Esophagus muscularis mucosa (tissue), 4 donors: ENCODE data around the gene LIME1. TPM values are rescaled to one million over a fixed set of nuclear protein-coding genes. Genes with fewer than 3 reads are reported as not detected.
A peak's percentile ranks its signal among the peaks of the same experiment; 100 is the strongest.

Experiments
- DNase-seq: peaks from one replicate; pipeline ENCODE4 v3.0.0-alpha.2; 2017; ENCODE audit errors: extremely low spot score
- H3K27ac ChIP-seq, 4 donors: fragments of 200-600 bp; sonication (generic); replicated peaks in 1 of 4; 1 replicate in 3 of 4; 2 replicates in 1 of 4; pipeline ENCODE4 v1.5.1; 2016 to 2019; ENCODE audit warnings: mild to moderate bottlenecking in 1 of 4
- H3K27me3 ChIP-seq, 4 donors: fragments of 200-600 bp; sonication (generic); one replicate each; pipeline versions ENCODE4 v1.5.1 to v1.6.0; 2016 to 2019
- H3K36me3 ChIP-seq, 4 donors: fragments of 200-600 bp; sonication (generic); one replicate each; pipeline ENCODE4 v1.5.1; 2016 to 2019
- H3K4me1 ChIP-seq, 4 donors: fragments of 200-600 bp; sonication (generic); one replicate each; pipeline ENCODE4 v1.5.1; 2016 to 2019
- H3K4me3 ChIP-seq, 4 donors: fragments of 200-600 bp; sonication (generic); 1 replicate in 2 of 4; 2 replicates in 2 of 4; pipeline ENCODE4 v1.5.1; 2016 to 2019; ENCODE audit warnings: mild to moderate bottlenecking in 4 of 4, moderate library complexity in 1 of 4
- H3K9me3 ChIP-seq, 4 donors: fragments of 200-600 bp; sonication (generic); 1 replicate in 3 of 4; 2 replicates in 1 of 4; pipeline ENCODE4 v1.5.1; 2016 to 2019
- EP300 ChIP-seq: sonication (generic); formaldehyde crosslinking; IDR thresholded peaks from one replicate; pipeline ENCODE4 v1.6.1; 2017; ENCODE audit warnings: antibody characterized with exemption
- POLR2A ChIP-seq: fragments of 450-650 bp; IDR thresholded peaks from one replicate; pipeline ENCODE4 v1.6.1; 2017; ENCODE audit warnings: antibody characterized with exemption, moderate library complexity, mild to moderate bottlenecking, low read depth
- POLR2AphosphoS5 ChIP-seq, 2 donors: sonication (generic); formaldehyde crosslinking; IDR thresholded peaks; one replicate each; pipeline ENCODE4 v1.6.1; 2017; ENCODE audit warnings: antibody characterized with exemption in 2 of 2
- WGBS: methylation state at CpG from one replicate; pipeline ENCODE4 v1.1.5; 2018; 5-methylcytosine and 5-hydroxymethylcytosine counted together
- intact Hi-C: fragments of 100-400 bp; cut with DNase I; formaldehyde crosslinking; loops from one replicate; pipeline ENCODE4 v1.15.1; 2023
- total RNA-seq, 4 donors: library from RNA; depleted of rRNA; stranded (reverse); fragments of >200 nt; gene quantifications; one replicate each; pipeline versions ENCODE4 v1.1.0 to v1.2.1, GENCODE V29; 2016
- TF ChIP-seq, protein P1 (sequence below), 3 experiments: fragments of 200-600 bp in 2 of 3; fragments of 450-650 bp in 1 of 3; sonication (generic) in 2 of 3; IDR thresholded peaks; one replicate each; pipeline ENCODE4 v1.5.1; 2017 to 2019; ENCODE audit warnings: antibody characterized with exemption in 3 of 3, mild to moderate bottlenecking in 2 of 3, moderate library complexity in 1 of 3

The LIME1 gene
- total RNA-seq, 4 donors from 2014 or later: 9.4 to 15.4 (median 10.9) TPM

DNA sequence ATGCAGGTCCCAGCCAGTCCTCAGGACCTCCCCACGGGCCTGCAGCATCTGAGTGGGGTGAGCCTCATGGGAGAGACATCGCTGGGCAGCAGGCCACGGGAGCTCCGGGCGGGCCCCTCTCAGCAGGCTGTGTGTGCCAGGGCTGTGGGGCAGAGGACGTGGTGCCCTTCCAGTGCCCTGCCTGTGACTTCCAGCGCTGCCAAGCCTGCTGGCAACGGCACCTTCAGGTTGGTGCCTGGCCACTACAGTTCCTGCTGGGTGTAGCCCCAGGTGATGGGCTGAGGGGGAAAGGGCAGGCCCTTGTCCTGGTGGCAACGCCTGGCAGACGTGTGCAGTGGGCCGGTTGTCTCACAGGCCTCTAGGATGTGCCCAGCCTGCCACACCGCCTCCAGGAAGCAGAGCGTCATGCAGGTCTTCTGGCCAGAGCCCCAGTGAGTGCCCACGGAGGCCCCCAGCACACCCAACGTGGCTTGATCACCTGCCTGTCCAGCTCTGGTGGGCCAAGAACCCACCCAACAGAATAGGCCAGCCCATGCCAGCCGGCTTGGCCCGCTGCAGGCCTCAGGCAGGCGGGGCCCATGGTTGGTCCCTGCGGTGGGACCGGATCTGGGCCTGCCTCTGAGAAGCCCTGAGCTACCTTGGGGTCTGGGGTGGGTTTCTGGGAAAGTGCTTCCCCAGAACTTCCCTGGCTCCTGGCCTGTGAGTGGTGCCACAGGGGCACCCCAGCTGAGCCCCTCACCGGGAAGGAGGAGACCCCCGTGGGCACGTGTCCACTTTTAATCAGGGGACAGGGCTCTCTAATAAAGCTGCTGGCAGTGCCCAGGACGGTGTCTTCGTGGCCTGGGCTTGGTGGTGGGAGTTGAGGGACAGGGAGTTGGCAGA lies 40.8 kb upstream of the LIME1 start:
- Histone ChIP-seq H3K9me3 (no peaks in the 10 kb centered on the region), H3K4me1 (peaks cover 50 to 72% (median 68%) of the 10 kb centered on the region in 4 donors), H3K27ac (peak overlapping the region in 3 of 4 donors; percentile 16 to 43 (median 23)), H3K27me3 (no peaks in the 10 kb centered on the region), H3K36me3 (peaks cover 7 to 56% (median 38%) of the 10 kb centered on the region in 4 donors), H3K4me3 (no peak overlapping the region)
- TF ChIP-seq, protein P1, sequence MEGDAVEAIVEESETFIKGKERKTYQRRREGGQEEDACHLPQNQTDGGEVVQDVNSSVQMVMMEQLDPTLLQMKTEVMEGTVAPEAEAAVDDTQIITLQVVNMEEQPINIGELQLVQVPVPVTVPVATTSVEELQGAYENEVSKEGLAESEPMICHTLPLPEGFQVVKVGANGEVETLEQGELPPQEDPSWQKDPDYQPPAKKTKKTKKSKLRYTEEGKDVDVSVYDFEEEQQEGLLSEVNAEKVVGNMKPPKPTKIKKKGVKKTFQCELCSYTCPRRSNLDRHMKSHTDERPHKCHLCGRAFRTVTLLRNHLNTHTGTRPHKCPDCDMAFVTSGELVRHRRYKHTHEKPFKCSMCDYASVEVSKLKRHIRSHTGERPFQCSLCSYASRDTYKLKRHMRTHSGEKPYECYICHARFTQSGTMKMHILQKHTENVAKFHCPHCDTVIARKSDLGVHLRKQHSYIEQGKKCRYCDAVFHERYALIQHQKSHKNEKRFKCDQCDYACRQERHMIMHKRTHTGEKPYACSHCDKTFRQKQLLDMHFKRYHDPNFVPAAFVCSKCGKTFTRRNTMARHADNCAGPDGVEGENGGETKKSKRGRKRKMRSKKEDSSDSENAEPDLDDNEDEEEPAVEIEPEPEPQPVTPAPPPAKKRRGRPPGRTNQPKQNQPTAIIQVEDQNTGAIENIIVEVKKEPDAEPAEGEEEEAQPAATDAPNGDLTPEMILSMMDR (IDR thresholded peaks at IDR 0.05): no peak
- no peak for DNase-seq
- 80% methylated on average over 1 of the region's 25 CpGs for WGBS
- intact Hi-C loops: no loop called here

DNA sequence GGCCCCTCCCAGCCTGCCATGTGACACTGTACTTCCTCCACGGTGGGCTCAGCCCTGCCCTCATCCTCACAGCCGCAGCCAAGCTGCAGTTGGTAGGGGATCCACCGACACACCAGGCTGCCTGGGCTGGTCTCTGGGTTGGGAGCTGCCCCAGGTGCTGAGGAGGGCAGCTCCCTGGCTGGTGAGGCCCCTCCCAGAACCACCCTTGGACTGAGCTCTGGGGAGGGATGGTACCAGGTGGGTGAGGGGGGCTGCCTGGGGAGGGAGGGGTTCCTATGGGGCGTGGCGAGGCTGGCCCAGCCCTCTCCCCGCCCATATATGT lies 40.2 kb upstream of the LIME1 start:
- H3K36me3 ChIP-seq: peaks cover 7 to 55% (median 41%) of the 10 kb centered on the region in 4 donors
- H3K4me1 ChIP-seq: peaks cover 50 to 69% (median 63%) of the 10 kb centered on the region in 4 donors
- H3K4me3 ChIP-seq: peak overlapping the region; percentile 32 to 49 (median 39)
- no peak for TF ChIP-seq POLR2A
- TF ChIP-seq, protein P1 (IDR thresholded peaks at IDR 0.05): no peak
- no peaks in the 10 kb centered on the region for H3K9me3 ChIP-seq
- no peak for DNase-seq
- WGBS: 20% methylated on average over 2 of the region's 6 CpGs
- intact Hi-C loops: no loop called here
- H3K27ac ChIP-seq: peak overlapping the region in 3 of 4 donors; percentile 16 to 43 (median 23)
- no peaks in the 10 kb centered on the region for H3K27me3 ChIP-seq

DNA sequence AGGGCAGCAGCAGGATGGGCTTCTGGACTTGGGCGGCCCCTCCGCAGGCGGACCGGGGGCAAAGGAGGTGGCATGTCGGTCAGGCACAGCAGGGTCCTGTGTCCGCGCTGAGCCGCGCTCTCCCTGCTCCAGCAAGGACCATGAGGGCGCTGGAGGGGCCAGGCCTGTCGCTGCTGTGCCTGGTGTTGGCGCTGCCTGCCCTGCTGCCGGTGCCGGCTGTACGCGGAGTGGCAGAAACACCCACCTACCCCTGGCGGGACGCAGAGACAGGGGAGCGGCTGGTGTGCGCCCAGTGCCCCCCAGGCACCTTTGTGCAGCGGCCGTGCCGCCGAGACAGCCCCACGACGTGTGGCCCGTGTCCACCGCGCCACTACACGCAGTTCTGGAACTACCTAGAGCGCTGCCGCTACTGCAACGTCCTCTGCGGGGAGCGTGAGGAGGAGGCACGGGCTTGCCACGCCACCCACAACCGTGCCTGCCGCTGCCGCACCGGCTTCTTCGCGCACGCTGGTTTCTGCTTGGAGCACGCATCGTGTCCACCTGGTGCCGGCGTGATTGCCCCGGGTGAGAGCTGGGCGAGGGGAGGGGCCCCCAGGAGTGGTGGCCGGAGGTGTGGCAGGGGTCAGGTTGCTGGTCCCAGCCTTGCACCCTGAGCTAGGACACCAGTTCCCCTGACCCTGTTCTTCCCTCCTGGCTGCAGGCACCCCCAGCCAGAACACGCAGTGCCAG lies 39.7 kb upstream of the LIME1 start, which contains the start of gene TNFRSF6B:
TSS of gene TNFRSF6B (plus strand) at position 25 of the 729 bp plus-strand sequence. CDS start at position 141, 116 bp downstream.
- peak in 1 of 2 donors; percentile 35 for TF ChIP-seq POLR2AphosphoS5 (IDR thresholded peaks at IDR 0.05)
- no peak for TF ChIP-seq EP300
- peaks cover 7 to 55% (median 42%) of the 10 kb centered on the region in 4 donors for H3K36me3 ChIP-seq
- no peaks in the 10 kb centered on the region for H3K9me3 ChIP-seq
- H3K27ac ChIP-seq: peak within 1 kb of the TSS in 3 of 4 donors; percentile 16 to 43 (median 23)
- intact Hi-C loops: no loop called here
- H3K4me1 ChIP-seq: peaks cover 50 to 72% (median 60%) of the 10 kb centered on the region in 4 donors
- WGBS: 17% methylated on average over 1 of the region's 52 CpGs
- H3K4me3 ChIP-seq: peak within 1 kb of the TSS; percentile 32 to 49 (median 39)
- H3K27me3 ChIP-seq: no peaks in the 10 kb centered on the region
- no peak for DNase-seq

DNA sequence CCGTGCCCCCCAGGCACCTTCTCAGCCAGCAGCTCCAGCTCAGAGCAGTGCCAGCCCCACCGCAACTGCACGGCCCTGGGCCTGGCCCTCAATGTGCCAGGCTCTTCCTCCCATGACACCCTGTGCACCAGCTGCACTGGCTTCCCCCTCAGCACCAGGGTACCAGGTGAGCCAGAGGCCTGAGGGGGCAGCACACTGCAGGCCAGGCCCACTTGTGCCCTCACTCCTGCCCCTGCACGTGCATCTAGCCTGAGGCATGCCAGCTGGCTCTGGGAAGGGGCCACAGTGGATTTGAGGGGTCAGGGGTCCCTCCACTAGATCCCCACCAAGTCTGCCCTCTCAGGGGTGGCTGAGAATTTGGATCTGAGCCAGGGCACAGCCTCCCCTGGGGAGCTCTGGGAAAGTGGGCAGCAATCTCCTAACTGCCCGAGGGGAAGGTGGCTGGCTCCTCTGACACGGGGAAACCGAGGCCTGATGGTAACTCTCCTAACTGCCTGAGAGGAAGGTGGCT lies 39.1 kb upstream of the LIME1 start:
- H3K4me1 ChIP-seq: peaks cover 50 to 70% (median 54%) of the 10 kb centered on the region in 4 donors
- H3K9me3 ChIP-seq: no peaks in the 10 kb centered on the region
- TF ChIP-seq POLR2AphosphoS5 (IDR thresholded peaks at IDR 0.05) (no peak), POLR2A (no peak), EP300 (no peak)
- TF ChIP-seq, protein P1 (IDR thresholded peaks at IDR 0.05): no peak
- no peak for DNase-seq
- peak overlapping the region in 1 of 4 donors; percentile 16 for H3K27ac ChIP-seq
- H3K4me3 ChIP-seq: peak overlapping the region; percentile 32 to 49 (median 39)
- no peaks in the 10 kb centered on the region for H3K27me3 ChIP-seq
- H3K36me3 ChIP-seq: peaks cover 7 to 61% (median 44%) of the 10 kb centered on the region in 4 donors
- WGBS: 51% methylated on average over 4 of the region's 7 CpGs
- intact Hi-C loops: no loop called here
